WI38 (cell line): ENCODE measurements around the gene COMT.
A peak's percentile ranks its signal among the peaks of the same experiment; 100 is the strongest.
"Not testable (repeated sequence)": the region's sequence is repeated elsewhere in the genome, so short reads cannot be mapped to it uniquely, and the experiment has no call there.

ENCODE experiments used
- H3K4me3 ChIP-seq: 2 replicates; pipeline ENCODE4 v1.5.1; 2011; ENCODE audit warnings: low read depth, mild to moderate bottlenecking, control low read depth, low read length
- TF ChIP-seq, protein P1 (sequence below): IDR thresholded peaks from 2 replicates; pipeline ENCODE4 v1.5.1; 2012; ENCODE audit warnings: low read depth, mild to moderate bottlenecking, control low read depth, low read length

COMT gene

GRCh38 chr22:19903031-19903430, 38.5 kb upstream of the COMT start:
- no peak overlapping the region for H3K4me3 ChIP-seq
- TF ChIP-seq, protein P1, sequence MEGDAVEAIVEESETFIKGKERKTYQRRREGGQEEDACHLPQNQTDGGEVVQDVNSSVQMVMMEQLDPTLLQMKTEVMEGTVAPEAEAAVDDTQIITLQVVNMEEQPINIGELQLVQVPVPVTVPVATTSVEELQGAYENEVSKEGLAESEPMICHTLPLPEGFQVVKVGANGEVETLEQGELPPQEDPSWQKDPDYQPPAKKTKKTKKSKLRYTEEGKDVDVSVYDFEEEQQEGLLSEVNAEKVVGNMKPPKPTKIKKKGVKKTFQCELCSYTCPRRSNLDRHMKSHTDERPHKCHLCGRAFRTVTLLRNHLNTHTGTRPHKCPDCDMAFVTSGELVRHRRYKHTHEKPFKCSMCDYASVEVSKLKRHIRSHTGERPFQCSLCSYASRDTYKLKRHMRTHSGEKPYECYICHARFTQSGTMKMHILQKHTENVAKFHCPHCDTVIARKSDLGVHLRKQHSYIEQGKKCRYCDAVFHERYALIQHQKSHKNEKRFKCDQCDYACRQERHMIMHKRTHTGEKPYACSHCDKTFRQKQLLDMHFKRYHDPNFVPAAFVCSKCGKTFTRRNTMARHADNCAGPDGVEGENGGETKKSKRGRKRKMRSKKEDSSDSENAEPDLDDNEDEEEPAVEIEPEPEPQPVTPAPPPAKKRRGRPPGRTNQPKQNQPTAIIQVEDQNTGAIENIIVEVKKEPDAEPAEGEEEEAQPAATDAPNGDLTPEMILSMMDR, result no peak

DNA sequence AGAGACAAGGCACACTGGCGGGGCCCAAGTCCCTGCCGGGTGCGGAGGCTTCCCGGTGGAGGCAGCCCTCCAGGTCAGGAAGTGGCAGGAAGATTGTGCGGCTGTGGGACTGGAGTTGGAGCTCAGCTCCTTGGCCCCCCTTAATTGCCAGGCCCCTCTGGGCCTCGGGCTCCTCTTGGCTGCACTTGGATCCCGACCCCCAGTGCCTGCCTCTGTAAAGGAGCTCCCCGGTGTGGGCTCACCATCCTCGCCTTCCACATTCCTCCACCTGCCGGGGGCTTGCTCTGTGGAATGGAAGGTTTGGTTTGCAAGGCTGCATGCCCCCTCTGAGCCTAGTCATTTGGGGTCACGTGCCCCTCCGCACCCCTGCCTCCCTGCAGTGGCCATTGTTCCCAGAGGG, 38.1 kb upstream of the COMT start:
- H3K4me3 ChIP-seq, result no peak overlapping the region
- TF ChIP-seq, protein P1, result no peak

DNA sequence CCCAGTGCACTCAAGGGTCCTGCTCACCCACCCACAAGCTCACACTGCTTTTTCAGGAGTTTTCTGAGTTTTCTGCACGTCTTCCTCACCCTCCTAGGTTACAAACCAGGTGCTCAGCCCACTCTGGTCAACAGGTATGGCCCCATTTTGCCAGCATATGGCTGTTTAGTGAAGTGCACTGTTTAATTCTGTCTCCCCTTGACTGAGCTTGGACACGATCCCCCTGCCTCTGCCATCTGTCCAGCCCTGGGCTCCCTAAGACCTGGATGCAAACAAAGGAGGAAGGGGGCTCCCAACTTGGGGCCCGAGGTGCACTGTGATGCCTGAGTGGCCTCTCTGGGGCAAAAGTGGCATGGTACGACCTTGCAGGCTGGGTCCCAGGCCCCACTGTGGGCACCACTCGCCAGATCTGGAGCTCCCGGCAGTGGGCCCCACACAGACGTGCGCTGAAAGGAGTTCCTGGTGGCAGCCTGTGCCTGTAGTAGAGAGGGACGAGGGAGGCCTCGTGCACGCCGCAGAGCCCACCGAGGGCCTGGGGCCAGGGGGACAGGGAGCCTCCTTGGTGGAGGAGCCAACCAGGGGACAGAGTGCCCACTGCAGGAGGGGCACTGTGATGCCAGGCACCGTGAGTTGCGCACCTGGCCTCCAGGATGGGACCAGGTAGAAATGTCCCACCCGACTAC, 37.3 kb upstream of the COMT start:
- TF ChIP-seq, protein P1, result no peak
- no peak overlapping the region for H3K4me3 ChIP-seq

GRCh38 chr22:19904935-19905334, 36.6 kb upstream of the COMT start:
- TF ChIP-seq, protein P1, result no peak
- H3K4me3 ChIP-seq, result no peak overlapping the region

DNA sequence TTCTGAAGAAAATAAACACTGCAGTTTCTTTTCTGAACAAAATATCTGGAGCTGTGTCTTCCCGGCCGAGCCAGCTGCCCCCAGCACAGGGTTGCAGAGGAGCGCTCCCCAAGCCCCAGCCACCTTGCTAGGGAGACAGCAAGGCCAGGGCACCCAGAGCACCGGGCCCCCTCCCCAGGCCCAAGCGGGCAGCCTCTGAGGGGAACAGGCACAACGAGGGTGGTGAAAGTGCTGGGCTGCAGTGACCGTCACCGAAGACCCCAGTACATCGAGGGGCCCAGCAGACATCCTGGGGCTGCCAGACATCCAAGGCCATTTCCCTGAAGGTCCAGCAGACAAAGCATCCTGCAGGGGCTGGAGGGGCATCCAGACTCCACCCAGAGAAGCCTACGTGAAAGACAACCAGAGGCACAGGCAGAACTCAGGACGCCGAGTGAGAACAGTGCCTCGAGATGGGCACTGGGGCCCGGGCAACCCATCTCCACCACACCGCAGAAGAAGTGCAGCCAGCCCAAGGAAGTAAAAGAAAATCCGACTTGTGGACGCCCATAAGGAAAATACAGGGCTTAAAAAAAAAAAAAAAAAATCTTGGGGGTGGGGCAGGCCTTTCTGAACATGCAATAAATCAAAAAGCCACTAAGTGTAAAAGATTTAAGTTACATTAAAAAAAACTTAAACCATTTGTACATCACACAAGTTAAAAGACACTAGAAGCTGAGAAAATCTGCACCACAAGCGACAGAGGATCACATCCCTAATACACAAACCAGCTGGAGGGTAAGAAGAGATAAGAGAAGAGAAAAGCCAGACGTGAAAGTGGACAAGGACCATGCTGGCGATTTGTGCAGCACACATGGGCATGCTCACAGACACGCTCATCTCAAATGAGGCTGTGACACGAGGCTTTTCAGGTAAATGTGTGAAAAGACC, 36.0 kb upstream of the COMT start:
- TF ChIP-seq, protein P1, result no peak
- no peak overlapping the region for H3K4me3 ChIP-seq

DNA sequence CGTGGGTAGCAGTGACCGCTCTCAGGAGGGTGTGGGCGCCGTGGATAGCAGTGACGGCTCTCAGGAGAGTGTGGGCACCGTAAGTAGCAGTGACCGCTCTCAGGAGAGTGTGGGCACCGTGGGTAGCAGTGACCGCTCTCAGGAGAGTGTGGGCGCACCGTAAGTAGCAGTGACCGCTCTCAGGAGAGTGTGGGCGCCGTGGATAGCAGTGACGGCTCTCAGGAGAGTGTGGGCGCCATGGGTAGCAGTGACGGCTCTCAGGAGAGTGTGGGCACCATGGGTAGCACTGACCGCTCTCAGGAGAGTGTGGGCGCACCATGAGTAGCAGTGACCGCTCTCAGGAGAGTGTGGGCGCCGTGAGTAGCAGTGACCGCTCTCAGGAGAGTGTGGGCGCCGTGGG, 34.7 kb upstream of the COMT start:
- not testable (repeated sequence) for H3K4me3 ChIP-seq

DNA sequence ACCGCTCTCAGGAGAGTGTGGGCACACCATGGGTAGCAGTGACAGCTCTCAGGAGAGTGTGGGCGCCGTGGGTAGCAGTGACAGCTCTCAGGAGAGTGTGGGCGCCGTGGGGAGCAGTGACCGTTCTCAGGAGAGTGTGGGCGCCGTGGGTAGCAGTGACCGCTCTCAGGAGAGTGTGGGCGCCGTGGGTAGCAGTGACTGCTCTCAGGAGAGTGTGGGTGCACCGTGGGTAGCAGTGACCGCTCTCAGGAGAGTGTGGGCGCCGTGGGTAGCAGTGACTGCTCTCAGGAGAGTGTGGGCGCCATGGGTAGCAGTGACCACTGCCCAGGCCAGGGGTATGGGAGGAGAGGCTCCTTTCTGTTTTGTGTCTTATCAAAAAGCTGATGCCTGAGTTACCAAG, 33.7 kb upstream of the COMT start:
- not testable (repeated sequence) for H3K4me3 ChIP-seq

DNA sequence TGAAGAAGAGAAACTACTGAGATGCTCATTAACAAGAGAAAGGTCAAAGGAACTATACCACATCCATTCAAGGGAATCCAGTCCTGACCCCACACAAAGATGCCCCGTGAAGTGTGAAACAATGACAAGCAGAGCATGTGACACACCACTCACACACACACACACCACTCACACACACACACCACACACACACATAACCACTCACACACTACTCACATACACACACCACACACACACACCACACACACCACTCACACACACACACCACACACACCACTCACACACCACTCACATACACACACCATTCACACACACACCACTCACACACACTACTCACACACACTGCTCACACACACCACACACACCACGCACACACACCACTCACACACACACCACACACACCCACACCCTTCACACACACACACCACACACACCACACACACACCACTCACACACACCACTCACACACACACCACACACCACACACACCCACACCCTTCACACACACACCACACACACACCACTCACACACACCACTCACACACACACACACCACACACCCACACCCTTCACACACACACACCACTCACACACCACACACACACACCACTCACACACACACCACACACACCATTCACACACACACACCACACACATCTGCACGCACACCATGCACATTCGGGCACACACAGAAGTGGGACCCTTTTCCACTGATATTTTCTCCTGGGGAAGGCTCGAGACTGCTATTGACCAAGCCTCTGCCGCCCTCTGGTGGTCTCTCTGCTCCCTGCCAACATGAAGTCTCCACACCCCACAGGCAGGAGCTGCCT, 32.0 kb upstream of the COMT start:
- TF ChIP-seq, protein P1, result peak; percentile 79

More for the DNA sequence above, 32.0 kb upstream of the COMT start:
- H3K4me3 ChIP-seq, result no peak overlapping the region
